Progenitor cell of endocrine pancreas (in vitro differentiated cells): Measurements from ENCODE around the gene DNAJC16. TPM values are rescaled to one million over a fixed set of nuclear protein-coding genes. Genes with fewer than 3 reads are reported as not detected.

Experiments used
- DNase-seq: peaks from one replicate; pipeline ENCODE4 v3.0.0; 2021; ENCODE audit warnings: low spot score; ENCODE audit not compliant: unreplicated experiment
- H3K27ac Mint-ChIP-seq: 2 replicates; pipeline ENCODE4 v1.8.0; 2021; ENCODE audit warnings: mild to moderate bottlenecking, moderate library complexity, mixed read lengths
- H3K27me3 Mint-ChIP-seq: 2 replicates; pipeline ENCODE4 v1.8.0; 2021; ENCODE audit warnings: mixed read lengths
- H3K36me3 Mint-ChIP-seq: 2 replicates; pipeline ENCODE4 v1.8.0; 2022; ENCODE audit warnings: mixed read lengths; ENCODE audit not compliant: insufficient read depth
- H3K4me1 Mint-ChIP-seq: 2 replicates; pipeline ENCODE4 v1.8.0; 2021; ENCODE audit warnings: low read depth, mixed read lengths
- H3K4me3 Mint-ChIP-seq: 2 replicates; pipeline ENCODE4 v1.8.0; 2021; ENCODE audit warnings: low read depth, mild to moderate bottlenecking, moderate library complexity, mixed read lengths
- H3K9me3 Mint-ChIP-seq: 2 replicates; pipeline ENCODE4 v1.8.0; 2021; ENCODE audit warnings: low read depth, mixed read lengths
- CTCF ChIP-seq: fragments of 200-600 bp; sonication (generic); IDR thresholded peaks from one replicate; pipeline ENCODE4 v1.5.0; 2021; ENCODE audit warnings: antibody characterized with exemption, mild to moderate bottlenecking; ENCODE audit not compliant: unreplicated experiment
- total RNA-seq: library from RNA; stranded (reverse); gene quantifications from 2 replicates; pipeline ENCODE4 v1.2.1, GENCODE V29; 2021

Gene DNAJC16
- total RNA-seq, 1 donor from 2014 or later = 37.7 TPM

GRCh38 chr1:15543589-15544568 lies 17.2 kb downstream of the DNAJC16 start:
- DNase-seq = no peak
- TF ChIP-seq CTCF = no peak
- no peaks in the 10 kb centered on the region for H3K27me3 Mint-ChIP-seq

GRCh38 chr1:15546641-15547040 lies 20.0 kb downstream of the DNAJC16 start:
- H3K27ac Mint-ChIP-seq = no peak overlapping the region
- H3K4me1 Mint-ChIP-seq = no peaks in the 10 kb centered on the region
- DNase-seq = no peak
- H3K4me3 Mint-ChIP-seq = no peak overlapping the region
- peaks cover 25% of the 10 kb centered on the region for H3K36me3 Mint-ChIP-seq
- no peaks in the 10 kb centered on the region for H3K9me3 Mint-ChIP-seq
- TF ChIP-seq CTCF = no peak
- no peaks in the 10 kb centered on the region for H3K27me3 Mint-ChIP-seq

More at GRCh38 chr1:15543589-15544568, 17.2 kb downstream of the DNAJC16 start:
- Mint-ChIP-seq H3K4me1 (no peaks in the 10 kb centered on the region), H3K36me3 (peaks cover 20% of the 10 kb centered on the region), H3K4me3 (no peak overlapping the region), H3K27ac (no peak overlapping the region), H3K9me3 (no peaks in the 10 kb centered on the region)

GRCh38 chr1:15550573-15550972 lies 23.9 kb downstream of the DNAJC16 start:
- H3K4me3 Mint-ChIP-seq = no peak overlapping the region
- DNase-seq = no peak
- no peaks in the 10 kb centered on the region for H3K9me3 Mint-ChIP-seq
- H3K27me3 Mint-ChIP-seq = no peaks in the 10 kb centered on the region
- no peak for TF ChIP-seq CTCF
- H3K36me3 Mint-ChIP-seq = peaks cover 17% of the 10 kb centered on the region
- H3K4me1 Mint-ChIP-seq = no peaks in the 10 kb centered on the region
- peak overlapping the region; percentile 53 for H3K27ac Mint-ChIP-seq

- H3K4me1 Mint-ChIP-seq = no peaks in the 10 kb centered on the region
- no peak overlapping the region for H3K4me3 Mint-ChIP-seq
- H3K36me3 Mint-ChIP-seq = peaks cover 7% of the 10 kb centered on the region
- H3K27ac Mint-ChIP-seq = no peak overlapping the region
- H3K9me3 Mint-ChIP-seq = no peaks in the 10 kb centered on the region
- DNase-seq = no peak
- no peak for TF ChIP-seq CTCF
- H3K27me3 Mint-ChIP-seq = no peaks in the 10 kb centered on the region
These were observed 30.4 kb downstream of the DNAJC16 start for GRCh38 chr1:15557008-15557407.

GRCh38 chr1:15557594-15557993 lies 30.9 kb downstream of the DNAJC16 start:
- H3K27me3 Mint-ChIP-seq = no peaks in the 10 kb centered on the region
- no peaks in the 10 kb centered on the region for H3K9me3 Mint-ChIP-seq
- peaks cover 7% of the 10 kb centered on the region for H3K36me3 Mint-ChIP-seq
- H3K4me3 Mint-ChIP-seq = no peak overlapping the region
- H3K4me1 Mint-ChIP-seq = no peaks in the 10 kb centered on the region
- no peak for DNase-seq
- no peak overlapping the region for H3K27ac Mint-ChIP-seq
- no peak for TF ChIP-seq CTCF
